ENCODE results near the gene COL4A1. TPM values are rescaled to one million over a fixed set of nuclear protein-coding genes. Genes with fewer than 3 reads are reported as not detected.

Gene COL4A1
- total RNA-seq, 3 donors from 2014 or later, result 19.0 to 308 (median 61.9) TPM

- no peaks in the 10 kb centered on the region for H3K9me3 ChIP-seq
- no peaks in the 10 kb centered on the region for H3K4me1 ChIP-seq (ENCODE audit: low read depth)
- DNase-seq (no peak), ATAC-seq (no peak)
- no peaks in the 10 kb centered on the region for H3K36me3 ChIP-seq (ENCODE audit: low read depth)
- no peak overlapping the region for H3K4me3 ChIP-seq
- TF ChIP-seq CTCF (IDR thresholded peaks at IDR 0.05), result no peak
- intact Hi-C loops (cut with DNase I, micrococcal nuclease), result loop anchor here in 1 of 2 donors (10.0 kb wide), 1 partner anchor 1146 kb away; no protein-coding TSS in a partner anchor
Measured at GRCh38 chr13:110110783-110111182, 196.2 kb downstream of the COL4A1 start.

- Histone ChIP-seq H3K9me3 (no peaks in the 10 kb centered on the region), H3K4me1 (ENCODE audit: low read depth) (no peaks in the 10 kb centered on the region), H3K36me3 (ENCODE audit: low read depth) (no peaks in the 10 kb centered on the region), H3K4me3 (no peak overlapping the region)
- peak; percentile 17 to 63 (median 39) for DNase-seq
- peak; percentile 62 for ATAC-seq
- no peak for TF ChIP-seq CTCF (IDR thresholded peaks at IDR 0.05)
- intact Hi-C loops (cut with DNase I, micrococcal nuclease), result loop anchor here (5.0 to 10.0 kb wide), 3 partner anchors 325 to 1145 kb away; partner anchors contain the start of gene IRS2 (in 1 of the 2)
Measured at GRCh38 chr13:110109910-110110309, 197.0 kb downstream of the COL4A1 start.

- H3K9me3 ChIP-seq, result no peaks in the 10 kb centered on the region
- H3K4me3 ChIP-seq, result no peak overlapping the region
- no peaks in the 10 kb centered on the region for H3K36me3 ChIP-seq (ENCODE audit: low read depth)
- DNase-seq, result no peak
- no peak for TF ChIP-seq CTCF (IDR thresholded peaks at IDR 0.05)
- ATAC-seq, result no peak
- intact Hi-C loops (cut with DNase I, micrococcal nuclease), result loop anchor here in 1 of 2 donors (5.0 to 10.0 kb wide), 2 partner anchors 324 to 962 kb away; partner anchors contain the start of gene IRS2
- H3K4me1 ChIP-seq (ENCODE audit: low read depth), result no peaks in the 10 kb centered on the region
Measured at GRCh38 chr13:110109140-110109783, 197.7 kb downstream of the COL4A1 start.

GRCh38 chr13:110108348-110109139 lies 198.4 kb downstream of the COL4A1 start:
- intact Hi-C loops (cut with DNase I, micrococcal nuclease), result loop anchor here in 1 of 2 donors (5.0 to 10.0 kb wide), 2 partner anchors 324 to 961 kb away; partner anchors contain the start of gene IRS2
- no peak for TF ChIP-seq CTCF (IDR thresholded peaks at IDR 0.05)
- DNase-seq, result peak in 2 of 3 donors; percentile 47 to 67

GRCh38 chr13:110107568-110108347 lies 199.2 kb downstream of the COL4A1 start:
- H3K36me3 ChIP-seq (ENCODE audit: low read depth), result no peaks in the 10 kb centered on the region
- TF ChIP-seq CTCF (IDR thresholded peaks at IDR 0.05), result no peak
- intact Hi-C loops (cut with DNase I, micrococcal nuclease), result loop anchor here in 1 of 2 donors (5.0 to 10.0 kb wide), 2 partner anchors 323 to 960 kb away; partner anchors contain the start of gene IRS2
- no peak for DNase-seq
- no peak overlapping the region for H3K4me3 ChIP-seq
- no peaks in the 10 kb centered on the region for H3K9me3 ChIP-seq
- ATAC-seq, result no peak
- H3K4me1 ChIP-seq (ENCODE audit: low read depth), result no peaks in the 10 kb centered on the region

More at GRCh38 chr13:110108348-110109139, 198.4 kb downstream of the COL4A1 start:
- Histone ChIP-seq H3K36me3 (ENCODE audit: low read depth) (no peaks in the 10 kb centered on the region), H3K9me3 (no peaks in the 10 kb centered on the region), H3K4me3 (no peak overlapping the region), H3K4me1 (ENCODE audit: low read depth) (no peaks in the 10 kb centered on the region)
- ATAC-seq, result peak; percentile 76

Measured in mucosa of descending colon (tissue), 3 donors.